Activated CD8-positive, alpha-beta memory T cell treated with anti-CD3 and anti-CD28 coated beads, Interleukin-2, amount 50 U/mL, for 24 hours (primary cell): ENCODE measurements around the gene SLC14A1.

ENCODE experiments used
- DNase-seq: peaks from one replicate; pipeline ENCODE4 v3.0.0-alpha.2; 2020; ENCODE audit errors: extremely low read depth

Gene SLC14A1

DNA sequence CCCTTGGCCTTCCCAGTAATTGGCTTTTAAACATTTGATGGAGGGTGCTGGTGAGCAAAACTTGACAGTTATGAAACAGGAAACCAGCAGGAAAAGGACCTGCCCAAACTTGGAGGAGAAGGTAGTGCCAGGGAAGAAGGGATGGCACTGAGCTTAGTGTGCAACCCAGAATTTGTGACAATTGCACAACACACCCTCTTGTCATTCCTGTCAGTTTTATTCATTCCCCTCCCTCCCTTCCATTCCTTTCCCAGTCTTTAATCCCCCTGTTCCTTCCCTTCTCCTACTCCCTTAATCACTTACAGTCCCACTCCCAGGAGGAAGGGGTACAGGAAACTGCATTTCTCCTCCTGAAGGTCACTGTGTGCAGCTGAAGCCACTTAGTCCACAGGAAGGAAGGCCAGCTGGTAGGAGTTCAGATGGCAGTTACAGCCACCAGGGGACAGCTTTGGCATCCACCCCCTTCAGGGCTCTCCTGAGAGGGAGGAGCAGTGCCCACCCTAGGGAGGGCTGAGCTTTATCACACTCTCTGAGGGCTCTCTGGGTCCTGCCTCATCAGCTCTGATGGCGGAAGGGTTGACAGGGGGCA is 77.5 kb downstream of the SLC14A1 start:
- no peak for DNase-seq
